HG02610 (cell line): Measurements from ENCODE around the gene KEAP1.
"Not testable (repeated sequence)": the region's sequence is repeated elsewhere in the genome, so short reads cannot be mapped to it uniquely, and the experiment has no call there.

Source experiments
- ATAC-seq: cut with Tn5 transposase; IDR thresholded peaks from one replicate; pipeline ENCODE4 v1.9.1; 2021; ENCODE audit warnings: mild to moderate bottlenecking, moderate library complexity; ENCODE audit not compliant: unreplicated experiment

KEAP1 gene

GRCh38 chr19:10503002-10503789 lies at the start of gene KEAP1:
Gene KEAP1, minus strand, starts transcription at chr19:10503356. Its CDS starts 3,323 bp downstream, at chr19:10500033.
- ATAC-seq, result peak; percentile 24

- no peak for ATAC-seq
Measured at GRCh38 chr19:10552510-10553053, 49.4 kb upstream of the KEAP1 start.

GRCh38 chr19:10551698-10552301 lies 48.6 kb upstream of the KEAP1 start:
- ATAC-seq, result no peak

- ATAC-seq, result not testable (repeated sequence)
Measured at GRCh38 chr19:10551006-10551405, 47.9 kb upstream of the KEAP1 start.

GRCh38 chr19:10550336-10550735 lies 47.2 kb upstream of the KEAP1 start:
- no peak for ATAC-seq

GRCh38 chr19:10549733-10550132 lies 46.6 kb upstream of the KEAP1 start:
- ATAC-seq, result no peak

GRCh38 chr19:10548746-10549276 lies 45.7 kb upstream of the KEAP1 start:
- no peak for ATAC-seq

GRCh38 chr19:10546817-10547216 lies 43.7 kb upstream of the KEAP1 start:
- ATAC-seq, result no peak

GRCh38 chr19:10544753-10545251 lies 41.6 kb upstream of the KEAP1 start:
- no peak for ATAC-seq

- ATAC-seq, result no peak
Measured at GRCh38 chr19:10544242-10544752, 41.1 kb upstream of the KEAP1 start.

- peak; percentile 66 for ATAC-seq
Measured at GRCh38 chr19:10543420-10544241, 40.5 kb upstream of the KEAP1 start, which contains the start of gene ATG4D. Gene ATG4D, plus strand, starts transcription at chr19:10543904. Its CDS starts 187 bp downstream, at chr19:10544091.

GRCh38 chr19:10543059-10543419 lies 39.9 kb upstream of the KEAP1 start:
- no peak for ATAC-seq

- not testable (repeated sequence) for ATAC-seq
Measured at GRCh38 chr19:10539016-10539415, 35.9 kb upstream of the KEAP1 start.

GRCh38 chr19:10538204-10538983 lies 35.2 kb upstream of the KEAP1 start:
- ATAC-seq, result no peak

GRCh38 chr19:10537668-10538067 lies 34.5 kb upstream of the KEAP1 start:
- ATAC-seq, result no peak

- ATAC-seq, result no peak
Measured at GRCh38 chr19:10535613-10536012, 32.5 kb upstream of the KEAP1 start.

GRCh38 chr19:10533646-10534386 lies 30.7 kb upstream of the KEAP1 start:
- ATAC-seq, result no peak

GRCh38 chr19:10532457-10532856 lies 29.3 kb upstream of the KEAP1 start:
- ATAC-seq, result no peak

GRCh38 chr19:10526887-10527286 lies 23.7 kb upstream of the KEAP1 start:
- ATAC-seq, result not testable (repeated sequence)
